Measurements from ENCODE around the gene CALML6. TPM values are rescaled to one million over a fixed set of nuclear protein-coding genes. Genes with fewer than 3 reads are reported as not detected.

Gene CALML6
- not detected in 2 replicates for total RNA-seq

DNA sequence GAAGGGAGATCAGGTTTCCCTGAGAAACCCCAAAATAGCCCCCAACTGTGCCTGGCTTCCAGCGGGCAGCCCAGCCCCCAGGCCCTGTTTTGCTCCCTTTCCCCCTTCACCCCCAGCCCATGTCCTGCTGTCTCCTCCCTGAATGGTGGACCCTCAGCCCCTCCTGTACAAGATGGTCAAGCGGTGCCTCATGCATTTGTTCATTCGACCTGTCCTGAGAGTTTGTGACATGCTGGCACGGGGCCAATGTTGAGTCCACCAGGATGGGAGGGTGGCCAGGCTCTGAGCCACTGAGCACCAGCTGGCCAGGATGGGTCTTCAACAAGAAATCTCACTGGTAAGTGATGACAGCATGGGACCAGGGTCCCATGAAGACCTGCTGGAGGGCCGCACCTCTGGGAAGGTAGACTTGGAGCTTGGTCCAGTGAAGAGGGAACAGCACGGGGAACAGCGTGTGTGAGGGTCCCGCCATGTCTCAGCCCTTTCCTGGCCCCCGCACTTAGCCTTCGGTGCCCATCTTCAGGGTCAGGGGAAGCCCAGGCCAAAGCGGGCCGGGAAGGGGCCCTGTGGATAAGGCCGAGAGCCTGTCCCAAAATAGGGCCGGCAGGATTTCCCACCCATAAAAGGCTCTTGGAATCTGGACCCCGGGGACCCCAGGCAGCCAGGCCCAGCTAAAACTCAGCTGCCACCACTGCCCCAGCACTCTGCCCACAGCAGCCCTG is at the start of gene CALML6:
TSS of gene CALML6 (plus strand) at position 290 of the 722 bp plus-strand sequence. CDS start at position 311, 21 bp downstream.

DNA sequence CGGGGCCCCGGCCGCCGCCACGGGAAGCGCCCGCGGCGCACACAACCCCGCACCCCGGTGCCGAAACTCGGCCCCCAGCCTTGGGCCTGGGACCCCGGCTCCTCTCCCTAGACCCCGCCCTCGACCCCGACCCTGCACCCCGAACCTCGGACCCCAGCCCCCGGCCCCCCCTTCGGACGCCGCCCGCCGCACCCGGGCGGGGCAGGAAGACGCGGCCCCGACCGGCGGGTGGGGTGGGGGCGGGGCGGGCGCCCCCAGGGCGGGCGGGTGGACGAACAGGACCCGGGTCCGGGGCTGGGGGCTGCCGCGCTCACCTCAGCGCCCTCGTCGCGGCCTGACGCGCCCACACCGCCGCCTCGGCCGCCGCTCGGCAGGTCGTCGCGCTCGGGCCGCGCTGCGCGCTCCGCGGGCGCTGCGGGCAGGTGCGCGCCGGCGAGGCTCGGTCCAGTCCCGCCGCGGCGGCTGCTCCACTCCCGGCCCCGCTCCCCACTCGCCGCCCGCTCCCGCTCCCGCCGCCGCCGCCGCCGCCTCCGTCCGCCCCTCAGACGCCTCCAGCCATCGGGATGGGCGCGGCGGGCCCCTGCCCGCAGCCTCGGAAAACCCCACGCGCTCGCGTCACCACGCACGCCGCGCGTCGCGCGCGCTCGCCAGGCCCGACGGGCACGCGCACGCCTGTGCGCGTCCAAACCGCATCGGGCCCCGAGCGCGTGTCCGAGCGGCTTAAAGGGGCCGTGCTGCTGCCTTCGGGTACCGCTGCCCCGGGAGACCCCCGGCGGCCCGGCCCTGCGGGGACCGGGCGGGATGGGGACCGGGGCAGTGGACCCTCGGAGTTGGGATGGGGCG is 24.3 kb upstream of the CALML6 start, which contains the start of gene GNB1:
TSS of gene GNB1 (minus strand) at position 582 of the 843 bp plus-strand sequence. CDS start 65,634 bp downstream, outside the sequence.

DNA sequence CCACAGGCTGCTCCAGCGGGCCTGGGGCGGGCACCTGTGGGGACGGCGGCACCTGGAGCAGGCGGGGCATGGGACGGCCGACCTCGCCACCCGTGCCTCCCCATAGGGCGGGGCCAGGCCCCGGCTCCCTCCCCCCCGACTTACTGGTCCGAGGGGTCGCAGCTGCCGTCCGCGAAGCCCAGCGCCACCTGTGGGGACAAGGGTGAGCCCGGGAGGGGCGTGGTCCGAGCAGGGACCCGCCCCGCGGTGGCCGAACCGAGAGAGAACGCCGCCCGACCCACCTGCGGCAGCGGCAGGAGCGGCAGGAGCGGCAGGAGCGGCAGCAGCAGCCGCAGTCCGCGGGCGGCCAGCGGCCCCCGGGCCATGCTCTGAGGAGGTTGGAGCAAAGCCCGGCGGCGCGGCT is 3.8 kb downstream of the CALML6 start, which contains the start of gene TMEM52:
TSS of gene TMEM52 (minus strand) at position 379 of the 403 bp plus-strand sequence. CDS start at position 365, 14 bp downstream.

Other genes starting within 250 kb of the CALML6 start
- gene SLC35E2B, start 222.5 kb upstream of the CALML6 start, total RNA-seq, result 16.6 and 17.9 TPM in 2 replicates
- gene CDK11A, start 190.9 kb upstream of the CALML6 start, total RNA-seq, result 12.7 and 14.1 TPM in 2 replicates
- gene NADK, start 136.8 kb upstream of the CALML6 start, total RNA-seq, result 36.1 and 54.7 TPM in 2 replicates
- 68.2 and 72.8 TPM in 2 replicates for gene GNB1, start 24.2 kb upstream of the CALML6 start, total RNA-seq
- not detected in 2 replicates for gene TMEM52, start 4.0 kb downstream of the CALML6 start, total RNA-seq
- not detected in 2 replicates for gene CFAP74, start 88.5 kb downstream of the CALML6 start, total RNA-seq
- gene GABRD, start 104.1 kb downstream of the CALML6 start, total RNA-seq, result not detected in 2 replicates
- gene PRKCZ, start 135.2 kb downstream of the CALML6 start, total RNA-seq, result under 0.01 and 0.76 TPM in 2 replicates

Data from epithelial cell of umbilical artery (primary cell).